ENCODE measurements around the gene FANK1.
"Not testable (repeated sequence)": the region's sequence is repeated elsewhere in the genome, so short reads cannot be mapped to it uniquely, and the experiment has no call there.

FANK1 gene

DNA sequence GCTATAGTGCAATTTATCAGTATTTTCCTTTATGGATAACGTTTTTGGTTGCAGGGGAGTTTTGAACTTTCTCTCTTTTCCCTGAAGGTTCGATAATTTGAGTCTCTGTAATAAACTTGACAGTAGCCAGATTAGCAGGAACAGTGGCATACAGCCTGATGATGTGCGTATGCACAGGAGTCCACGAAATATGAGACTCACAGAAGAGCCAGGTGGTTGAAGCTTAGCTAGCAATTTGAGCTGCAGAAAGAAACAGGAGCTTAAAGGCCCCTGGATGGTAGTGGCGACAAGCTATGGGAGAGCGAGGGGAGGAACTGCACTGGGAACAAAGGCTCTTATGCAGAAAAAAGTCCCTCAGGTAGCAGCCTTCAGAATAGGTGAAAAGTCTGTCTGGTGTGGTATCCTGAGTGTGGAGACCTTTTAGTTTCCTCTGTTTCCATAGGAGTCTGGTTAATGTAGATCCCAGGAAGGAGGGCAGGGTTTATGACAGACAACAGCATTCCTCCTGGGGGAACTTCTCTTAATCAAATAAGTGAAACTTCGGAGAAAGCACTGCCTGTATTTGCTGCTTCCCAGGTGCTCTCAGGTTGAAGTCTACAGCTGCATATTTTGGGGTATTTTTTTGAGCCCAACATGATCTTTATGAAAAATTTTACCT, 32.7 kb downstream of the FANK1 start:
- DNase-seq = no peak

DNA sequence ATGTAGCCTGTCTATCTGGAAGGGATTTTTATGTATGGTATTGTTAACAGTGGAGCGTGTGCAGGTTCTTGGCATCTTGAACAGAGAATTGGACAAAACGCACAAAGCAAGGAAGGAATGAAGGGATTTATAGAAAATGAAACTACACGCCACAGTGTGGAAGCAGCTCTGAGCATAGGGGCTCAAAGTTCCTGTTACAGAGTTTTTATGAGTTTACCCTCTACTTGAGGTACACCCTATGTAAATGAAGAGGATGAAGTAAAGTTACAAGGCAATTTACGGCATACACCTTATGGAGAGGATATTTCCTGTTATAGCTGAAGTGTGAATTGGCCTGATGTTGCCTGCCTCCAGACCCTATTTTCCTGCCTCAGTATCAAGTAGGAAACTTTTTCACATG, 33.3 kb downstream of the FANK1 start:
- DNase-seq = no peak

DNA sequence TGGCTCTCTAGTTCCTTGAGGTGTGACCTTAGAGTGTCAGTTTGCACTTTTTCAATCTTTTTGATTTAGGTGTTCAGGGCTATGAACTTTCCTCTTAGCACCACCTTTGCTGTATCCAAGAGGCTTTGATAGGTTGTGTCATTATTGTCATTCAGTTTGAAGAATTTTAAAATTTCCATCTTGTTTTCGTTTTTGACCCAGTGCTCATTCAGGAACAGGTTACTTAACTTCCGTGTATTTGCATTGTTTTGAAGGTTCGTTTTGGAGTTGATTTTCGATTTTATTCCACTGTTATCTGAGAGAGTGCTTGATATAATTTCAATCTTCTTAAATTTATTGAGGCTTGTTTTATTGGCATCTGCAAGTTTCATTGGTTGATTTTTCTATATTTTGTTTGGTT, 37.3 kb downstream of the FANK1 start:
- no peak for DNase-seq

DNA sequence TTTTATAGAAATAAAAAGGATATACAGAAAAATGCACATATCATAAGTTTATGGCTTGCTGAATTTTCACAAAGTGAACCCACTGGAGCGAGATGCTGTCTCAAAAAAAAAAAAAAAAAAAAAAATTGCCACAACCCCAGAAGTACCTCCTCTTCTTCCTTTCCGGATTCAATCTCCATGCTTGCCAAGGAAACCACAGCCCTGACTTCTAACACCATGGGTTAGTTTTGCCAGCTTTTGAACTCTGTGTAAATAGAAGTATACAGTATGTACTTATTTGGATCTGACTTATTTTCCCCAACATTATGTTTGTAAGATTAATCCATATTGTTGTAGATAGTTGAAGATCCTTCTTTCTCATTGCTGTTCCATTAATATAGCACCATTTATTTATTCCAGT, 40.0 kb downstream of the FANK1 start:
- DNase-seq = no peak

DNA sequence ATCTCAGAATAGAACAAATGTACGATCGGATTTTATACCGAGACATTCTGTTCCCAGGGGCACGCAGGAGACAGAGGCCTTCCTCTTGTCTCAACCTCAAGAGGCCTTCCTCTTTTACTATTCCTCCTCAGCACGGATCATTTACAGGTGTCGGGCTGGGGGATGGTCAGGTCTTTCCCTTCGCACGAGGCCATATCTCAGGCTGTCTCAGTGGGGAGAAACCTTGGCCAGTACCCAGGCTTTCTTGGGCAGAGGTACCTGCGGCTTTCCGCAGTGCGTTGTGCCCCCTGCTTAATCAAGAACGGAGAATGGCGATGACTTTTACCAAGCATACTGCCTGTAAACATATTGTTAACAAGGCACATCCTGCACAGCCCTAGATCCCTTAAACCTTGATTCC, 44.2 kb downstream of the FANK1 start:
- DNase-seq = no peak

DNA sequence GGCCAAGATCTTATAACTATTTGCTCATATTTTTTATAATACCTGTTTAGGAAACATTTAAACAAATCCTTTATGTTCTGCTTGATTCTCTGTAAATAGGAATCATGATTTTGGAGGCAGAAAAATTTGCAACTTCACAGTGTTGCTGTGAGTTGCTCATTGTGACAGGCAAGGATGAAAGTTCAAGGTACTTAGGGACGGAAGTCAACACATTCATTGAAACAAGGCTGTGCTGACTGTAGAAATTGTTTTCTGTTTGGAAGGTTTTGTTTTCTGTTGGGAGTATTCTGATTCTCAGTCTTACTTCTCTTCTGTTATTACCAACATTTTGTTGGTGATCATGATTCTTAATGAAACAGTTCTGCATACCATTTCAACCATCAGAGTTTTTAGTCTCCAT, 54.9 kb downstream of the FANK1 start:
- DNase-seq = no peak

DNA sequence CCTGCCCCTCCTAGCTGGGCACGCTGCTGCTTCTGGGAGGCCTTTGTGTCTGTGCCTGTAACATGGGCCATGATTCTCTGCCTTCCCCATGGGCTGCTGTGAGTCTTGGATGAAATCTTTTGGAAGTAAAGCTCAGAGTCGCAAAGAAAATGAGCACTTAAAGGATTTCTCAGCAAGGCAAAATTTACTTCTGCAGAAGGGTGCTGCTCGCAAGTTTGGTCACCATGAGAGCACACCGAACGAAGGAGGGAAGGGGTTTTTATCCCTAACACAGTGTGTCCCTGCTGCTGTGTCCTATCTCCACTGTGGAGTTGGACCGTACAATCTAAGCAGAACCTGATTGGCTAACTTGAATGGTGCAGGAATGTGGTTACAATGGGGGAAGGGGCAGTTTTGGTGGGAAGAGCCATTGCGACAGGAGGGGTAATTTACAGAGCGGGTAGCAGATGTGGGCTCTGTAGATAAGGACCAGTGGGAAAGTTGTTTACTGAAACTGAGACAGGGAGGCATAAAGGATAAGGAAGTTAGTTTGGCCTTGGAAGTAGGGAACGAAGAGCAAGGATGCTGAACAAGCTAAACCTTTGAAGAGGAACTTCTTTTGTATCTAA, 57.5 kb downstream of the FANK1 start:
- DNase-seq = no peak

DNA sequence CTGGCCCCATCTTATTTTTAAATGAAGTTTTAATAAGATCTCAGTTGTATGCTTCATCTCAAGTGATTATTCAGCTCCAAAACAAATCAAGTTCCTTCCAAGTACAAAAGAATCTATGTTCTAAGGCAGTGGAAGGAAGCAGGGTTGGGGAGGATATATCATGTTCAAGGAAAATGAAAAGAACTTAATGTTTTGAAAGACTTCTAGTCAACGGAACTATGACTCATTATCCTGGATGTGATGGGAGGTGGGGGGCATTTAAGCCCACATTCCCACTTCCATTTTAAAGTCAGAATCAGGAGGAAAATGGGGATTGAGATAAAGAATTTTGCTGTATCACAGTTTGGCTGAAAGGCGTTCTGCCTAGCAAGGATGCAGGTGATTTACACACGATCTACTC, 59.4 kb downstream of the FANK1 start:
- DNase-seq = no peak

DNA sequence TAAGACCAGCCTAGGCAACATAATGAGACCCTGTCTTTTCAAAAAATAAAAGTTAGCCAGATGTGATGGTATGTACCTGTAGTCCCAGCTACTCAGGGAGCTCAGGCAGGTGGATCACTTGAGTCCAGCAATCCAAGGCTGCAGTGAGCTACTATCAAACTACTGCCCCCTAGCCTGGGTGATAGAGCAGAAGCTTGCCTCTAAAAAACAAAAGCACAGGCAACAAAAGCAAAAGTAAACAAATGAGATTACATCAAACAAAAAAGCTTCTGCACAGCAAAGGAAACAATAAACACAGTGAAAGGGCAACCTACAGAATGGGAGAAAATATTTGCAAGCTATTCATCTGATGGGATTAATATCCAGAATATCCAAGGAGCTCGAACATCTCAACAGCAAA, 65.4 kb downstream of the FANK1 start:
- no peak for DNase-seq

DNA sequence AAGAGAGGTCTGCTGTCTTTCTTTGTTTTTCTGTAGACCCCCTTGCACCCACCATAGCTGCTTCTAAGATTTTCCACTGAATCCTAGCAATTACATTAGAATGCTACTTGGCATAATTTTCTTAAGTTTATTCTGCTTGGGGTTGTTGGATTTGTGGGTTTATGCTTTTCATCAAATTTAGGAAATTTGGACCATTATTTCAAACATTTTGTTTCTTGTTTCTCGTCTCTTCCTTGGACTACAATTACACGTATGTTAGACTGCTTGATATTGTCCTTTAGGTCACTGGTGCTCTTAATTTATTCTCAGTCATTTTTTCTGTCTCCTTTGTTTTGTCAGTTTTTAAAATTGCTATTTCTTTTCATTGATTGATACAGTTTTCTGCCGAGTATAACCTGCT, 65.8 kb downstream of the FANK1 start:
- no peak for DNase-seq

DNA sequence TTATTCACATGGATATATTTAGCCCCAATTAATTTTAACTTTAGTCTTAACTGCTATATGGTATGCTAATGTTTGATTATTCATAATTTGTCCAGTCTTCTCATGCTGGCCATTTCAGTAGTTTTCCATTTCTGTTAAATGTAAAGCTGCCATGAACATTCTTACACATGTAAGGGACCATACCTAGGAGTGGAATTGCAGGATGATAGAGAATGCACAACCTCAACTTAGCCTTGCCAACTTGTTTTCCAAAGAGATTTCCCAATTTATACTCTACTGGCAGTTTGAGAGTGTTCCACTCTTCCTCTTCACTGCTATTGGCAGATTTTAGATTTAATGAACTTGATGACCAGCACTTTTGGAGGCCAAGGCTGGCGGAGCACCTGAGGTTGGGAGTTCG, 68.2 kb downstream of the FANK1 start:
- no peak for DNase-seq

DNA sequence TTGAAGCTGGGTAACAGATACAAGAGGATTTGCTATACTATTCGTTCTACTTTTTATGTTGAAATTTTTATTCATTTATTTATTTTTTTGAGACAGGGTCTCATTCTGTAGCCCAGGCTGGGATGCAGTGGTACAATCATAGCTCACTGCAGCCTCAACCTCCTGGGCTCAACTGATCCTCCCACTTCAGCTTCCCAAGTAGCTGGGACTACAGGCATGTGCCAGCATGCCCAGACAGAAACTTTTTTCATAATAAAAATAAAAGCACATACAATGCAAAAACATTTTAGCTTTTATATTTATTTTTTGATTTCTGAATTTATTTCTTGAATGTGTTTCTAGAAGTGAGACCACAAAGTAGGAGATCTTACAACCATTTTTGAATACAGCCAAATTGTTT, 71.2 kb downstream of the FANK1 start:
- DNase-seq = no peak

DNA sequence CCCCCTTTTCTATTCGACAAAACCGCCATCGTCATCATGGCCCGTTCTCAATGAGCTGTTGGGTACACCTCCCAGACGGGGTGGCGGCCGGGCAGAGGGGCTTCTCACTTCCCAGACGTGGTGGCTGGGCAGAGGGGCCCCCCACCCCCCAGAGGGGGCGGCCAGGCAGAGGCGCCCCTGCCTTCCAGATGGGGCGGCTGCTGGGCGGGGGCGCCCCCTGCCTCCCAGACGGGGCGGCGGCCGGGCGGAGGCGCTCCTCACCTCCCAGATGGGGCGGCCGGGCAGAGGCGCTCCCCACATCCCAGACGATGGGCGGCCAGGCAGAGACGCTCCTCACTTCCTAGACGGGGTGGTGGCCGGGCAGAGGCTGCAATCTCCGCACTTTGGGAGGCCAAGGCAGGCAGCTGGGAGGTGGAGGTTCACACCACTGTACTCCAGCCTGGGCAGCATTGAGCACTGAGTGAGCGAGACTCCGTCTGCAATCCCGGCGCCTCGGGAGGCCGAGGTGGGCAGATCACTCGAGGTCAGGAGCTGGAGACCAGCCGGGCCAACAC, 73.8 kb downstream of the FANK1 start:
- DNase-seq = not testable (repeated sequence)

DNA sequence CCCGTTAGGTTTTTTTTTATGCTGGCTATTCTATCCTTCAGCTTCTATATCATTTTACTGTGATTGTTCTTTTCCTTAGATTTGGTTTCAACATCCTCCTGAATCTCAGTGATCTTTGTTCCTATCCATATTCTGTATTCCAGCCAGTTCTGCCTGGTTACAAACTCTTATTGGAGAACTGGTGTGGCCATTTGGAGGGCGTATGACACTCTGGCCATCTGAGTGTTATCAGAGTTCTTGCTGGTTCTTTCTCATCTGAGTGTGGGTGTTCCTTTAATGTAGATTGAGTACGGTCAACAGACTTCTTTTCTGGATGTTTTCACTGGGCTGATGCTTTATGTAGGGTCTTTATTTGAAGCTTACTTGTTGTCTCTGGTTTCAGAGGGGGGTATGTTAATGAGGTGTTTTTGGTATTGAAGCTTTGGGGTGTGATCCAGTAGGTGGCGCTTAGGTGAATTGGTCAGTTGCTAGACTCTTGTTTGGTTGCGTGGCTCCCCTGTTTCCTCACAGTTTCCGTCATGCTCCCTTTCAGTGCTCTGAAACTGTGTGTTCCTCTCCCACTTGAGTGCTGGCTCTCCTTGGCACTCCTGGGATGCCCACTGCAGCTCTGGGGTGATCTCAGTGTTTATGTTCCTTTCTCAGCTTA, 80.7 kb downstream of the FANK1 start:
- DNase-seq = no peak

DNA sequence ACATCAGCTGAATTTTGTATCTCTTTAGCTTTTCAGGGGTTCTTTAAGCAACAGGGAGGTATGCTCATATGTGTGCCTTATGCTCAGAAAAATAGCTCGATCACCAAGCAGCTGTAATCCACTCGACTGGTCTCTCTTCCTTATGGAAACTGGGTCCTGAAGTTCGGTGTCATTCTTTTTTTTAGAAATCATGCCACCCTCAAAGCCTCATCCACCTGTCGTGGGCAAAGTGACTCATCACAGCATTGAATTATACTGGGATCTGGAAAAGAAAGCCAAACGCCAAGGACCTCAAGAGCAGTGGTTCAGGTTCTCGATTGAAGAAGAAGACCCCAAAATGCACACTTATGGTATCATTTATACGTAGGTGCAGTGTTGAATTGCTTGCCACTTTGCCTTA, 83.6 kb downstream of the FANK1 start:
- DNase-seq = no peak

DNA sequence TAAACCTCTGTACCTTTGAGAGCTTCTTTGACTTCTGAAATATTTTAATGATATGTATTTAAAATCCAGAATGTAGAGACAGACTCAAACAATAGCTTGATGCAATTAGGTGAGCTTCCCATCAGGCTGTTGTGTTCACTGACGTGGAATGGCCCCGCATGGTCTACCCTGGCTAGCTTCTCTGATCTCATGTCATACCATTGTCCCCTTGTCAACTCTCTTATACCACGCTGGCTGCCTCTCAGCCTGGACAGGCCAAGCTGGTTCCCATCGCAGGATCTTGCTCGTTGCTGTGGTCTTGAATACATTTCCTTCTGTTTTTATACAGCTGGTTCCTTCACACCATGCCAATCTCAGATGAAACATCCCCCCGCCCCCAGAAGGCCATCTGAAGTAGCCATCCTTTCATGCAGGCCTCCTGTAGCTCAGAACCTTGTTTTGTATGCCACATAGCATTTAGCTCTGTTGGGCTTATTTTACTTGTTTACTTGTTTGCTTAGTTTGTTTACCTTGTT, 84.2 kb downstream of the FANK1 start:
- DNase-seq = no peak

DNA sequence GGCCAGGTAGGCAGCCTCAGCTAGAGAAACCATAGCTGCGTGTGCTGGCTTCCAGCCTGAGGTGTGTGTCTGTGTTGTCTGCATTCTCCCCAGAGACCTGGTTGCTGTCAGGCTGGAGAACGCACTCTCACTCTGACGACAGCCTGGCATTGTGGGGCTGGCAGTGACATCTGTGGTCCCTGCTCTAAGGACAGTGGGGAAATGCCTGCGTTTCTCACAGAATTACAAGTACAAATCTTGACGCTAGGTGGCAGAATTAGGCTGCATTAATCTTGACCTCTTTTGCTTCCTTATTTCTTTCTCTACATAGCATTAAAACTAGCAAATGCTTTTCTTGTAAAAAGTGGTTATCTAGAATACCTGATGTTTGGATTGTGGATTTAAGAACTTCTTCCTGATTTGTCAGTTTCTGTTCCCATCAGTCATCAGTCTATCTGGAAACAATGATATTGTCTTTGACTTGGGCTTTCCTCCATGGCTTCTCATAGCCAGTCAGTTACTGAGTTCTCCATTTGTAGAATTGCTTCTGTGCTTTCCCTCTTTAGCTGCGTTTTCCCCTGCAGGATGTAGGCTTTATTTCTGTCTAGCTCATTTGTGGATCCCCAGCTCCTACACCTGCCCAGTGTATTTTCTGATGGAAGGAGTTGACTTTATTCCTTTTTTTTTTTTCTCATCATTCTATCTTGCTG, 86.0 kb downstream of the FANK1 start:
- peak; percentile 63 for DNase-seq

DNA sequence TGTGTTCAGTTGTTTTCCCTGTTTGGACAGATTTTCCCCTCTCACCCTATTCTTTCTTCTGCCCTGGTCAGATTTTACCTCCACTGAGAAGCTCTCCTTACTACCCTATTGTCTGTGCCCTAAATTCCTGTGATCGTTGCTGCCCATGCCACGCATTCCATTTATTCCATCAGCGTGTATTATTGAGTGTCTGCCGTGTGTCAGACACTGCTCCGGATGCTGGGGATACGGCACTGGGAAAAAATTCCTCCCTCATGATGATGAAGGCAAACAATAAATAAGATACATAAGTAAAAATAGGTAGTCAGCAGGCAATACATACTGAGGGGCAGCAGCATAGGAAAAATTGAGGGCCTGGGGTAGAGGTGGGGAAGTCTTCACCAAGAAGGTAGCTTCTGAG, 86.8 kb downstream of the FANK1 start:
- DNase-seq = no peak

DNA sequence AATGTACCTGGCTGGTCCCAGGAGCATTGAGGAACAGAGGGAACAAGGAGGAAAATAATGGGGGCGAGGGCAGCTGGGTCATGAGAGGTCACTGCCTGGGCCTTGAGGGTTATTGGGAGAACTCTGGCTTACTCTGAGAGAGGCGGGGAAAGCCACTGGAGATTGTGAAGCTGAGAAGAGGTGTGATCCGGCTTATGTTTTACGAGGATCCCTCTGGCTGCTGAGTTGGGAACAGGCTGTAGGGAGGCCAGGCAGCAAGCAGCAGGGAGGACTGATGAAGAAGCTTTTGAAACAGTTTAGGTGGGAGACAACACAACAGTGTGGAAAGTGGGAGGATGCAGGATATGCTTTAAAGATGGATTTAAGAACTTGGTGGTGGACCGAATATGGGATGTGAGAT, 87.3 kb downstream of the FANK1 start:
- no peak for DNase-seq

DNA sequence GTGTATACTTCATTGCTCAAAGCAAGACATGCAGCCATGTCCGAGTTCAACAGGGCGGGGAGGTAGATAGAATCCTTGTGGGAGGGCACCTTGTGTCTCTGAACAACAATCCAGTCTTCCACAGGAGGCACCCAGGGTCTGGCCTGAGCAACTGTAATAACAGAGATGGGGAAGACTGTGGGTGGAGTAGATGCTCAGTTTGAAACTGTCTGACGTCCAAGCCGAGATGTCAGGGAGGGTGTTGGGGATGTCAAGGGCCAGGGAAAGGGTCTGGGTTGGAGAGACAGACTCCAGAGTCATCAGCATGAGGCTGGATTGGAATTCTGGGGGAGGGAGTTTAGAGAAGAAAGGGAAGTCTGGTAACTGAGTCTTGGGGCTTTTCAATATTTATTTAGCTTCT, 88.0 kb downstream of the FANK1 start:
- DNase-seq = no peak

DNA sequence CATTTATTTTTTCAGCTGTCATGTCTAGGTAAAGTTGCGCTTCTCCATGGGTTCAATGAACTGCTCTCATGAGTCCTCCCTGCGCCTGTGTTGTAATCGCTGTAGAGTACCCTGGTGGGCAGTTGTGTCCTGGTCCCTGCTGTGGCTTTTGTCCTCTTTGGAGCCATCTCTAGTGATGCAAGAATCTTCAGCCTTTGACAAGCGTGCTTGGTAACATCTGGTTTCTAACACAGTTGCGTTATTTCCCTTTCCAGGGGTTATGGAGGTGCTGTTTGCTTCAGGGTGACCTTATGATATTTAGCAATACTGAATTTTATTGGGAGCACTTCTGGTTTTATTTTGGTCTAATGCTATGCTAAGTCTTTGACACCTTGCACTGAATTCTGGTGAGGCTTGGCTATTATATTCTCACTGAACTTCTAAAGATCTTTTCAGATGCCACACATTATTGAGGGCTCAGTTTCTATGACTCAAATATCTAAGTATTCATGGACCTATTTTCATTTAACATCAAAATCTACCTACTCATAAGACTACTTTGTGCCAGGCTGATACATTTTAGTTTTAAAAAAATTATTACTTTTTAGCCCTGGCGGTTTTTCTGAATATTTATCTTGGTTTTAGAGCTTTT, 88.6 kb downstream of the FANK1 start:
- no peak for DNase-seq

DNA sequence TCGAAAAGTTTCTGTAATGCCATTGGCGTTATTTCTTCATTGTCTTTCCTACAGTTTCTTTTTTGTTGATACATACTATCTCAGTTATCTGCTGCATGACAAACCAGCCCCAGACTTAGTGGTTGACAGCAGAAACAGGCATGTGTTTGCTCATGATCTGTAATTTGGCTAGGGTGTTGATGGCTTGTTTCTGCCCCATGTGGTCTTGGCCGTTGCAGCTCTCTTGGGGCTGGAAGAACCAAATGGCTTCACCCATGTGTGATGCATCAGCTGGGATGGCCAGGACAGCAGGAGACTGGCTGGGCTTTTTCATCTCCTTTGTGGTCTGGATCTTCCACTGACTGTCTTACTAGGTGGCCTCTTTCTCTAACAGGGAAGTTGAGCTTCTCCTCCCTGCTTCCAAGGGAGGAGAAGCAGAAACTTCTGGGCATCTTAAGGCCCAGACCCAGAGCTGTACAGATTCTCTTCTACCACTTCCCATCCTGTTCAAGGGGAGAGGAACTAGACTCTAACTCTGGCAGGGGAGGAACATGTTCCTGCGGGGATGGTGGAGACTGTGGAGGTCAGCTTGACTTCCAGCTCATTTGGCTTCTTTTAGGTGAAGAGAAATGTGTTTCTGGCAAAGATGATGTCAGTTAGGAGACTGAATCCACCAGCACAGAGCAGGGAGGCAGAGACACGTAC, 89.3 kb downstream of the FANK1 start:
- DNase-seq = no peak
